ENCODE data around the gene PRR3. TPM values are rescaled to one million over a fixed set of nuclear protein-coding genes. Genes with fewer than 3 reads are reported as not detected.
"Not testable (repeated sequence)": the region's sequence is repeated elsewhere in the genome, so short reads cannot be mapped to it uniquely, and the experiment has no call there.

Gene PRR3, protein sequence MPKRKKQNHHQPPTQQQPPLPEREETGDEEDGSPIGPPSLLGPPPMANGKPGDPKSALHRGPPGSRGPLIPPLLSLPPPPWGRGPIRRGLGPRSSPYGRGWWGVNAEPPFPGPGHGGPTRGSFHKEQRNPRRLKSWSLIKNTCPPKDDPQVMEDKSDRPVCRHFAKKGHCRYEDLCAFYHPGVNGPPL
- total RNA-seq, result 2.3 and 3.9 TPM in 2 replicates

GRCh38 chr6:30556906-30557682, at the start of gene PRR3:
Gene PRR3, plus strand, starts transcription at chr6:30557295. Its CDS starts 50 bp downstream, at chr6:30557345.
- peak; percentile 87 for DNase-seq (ENCODE audit: low read depth)

DNA sequence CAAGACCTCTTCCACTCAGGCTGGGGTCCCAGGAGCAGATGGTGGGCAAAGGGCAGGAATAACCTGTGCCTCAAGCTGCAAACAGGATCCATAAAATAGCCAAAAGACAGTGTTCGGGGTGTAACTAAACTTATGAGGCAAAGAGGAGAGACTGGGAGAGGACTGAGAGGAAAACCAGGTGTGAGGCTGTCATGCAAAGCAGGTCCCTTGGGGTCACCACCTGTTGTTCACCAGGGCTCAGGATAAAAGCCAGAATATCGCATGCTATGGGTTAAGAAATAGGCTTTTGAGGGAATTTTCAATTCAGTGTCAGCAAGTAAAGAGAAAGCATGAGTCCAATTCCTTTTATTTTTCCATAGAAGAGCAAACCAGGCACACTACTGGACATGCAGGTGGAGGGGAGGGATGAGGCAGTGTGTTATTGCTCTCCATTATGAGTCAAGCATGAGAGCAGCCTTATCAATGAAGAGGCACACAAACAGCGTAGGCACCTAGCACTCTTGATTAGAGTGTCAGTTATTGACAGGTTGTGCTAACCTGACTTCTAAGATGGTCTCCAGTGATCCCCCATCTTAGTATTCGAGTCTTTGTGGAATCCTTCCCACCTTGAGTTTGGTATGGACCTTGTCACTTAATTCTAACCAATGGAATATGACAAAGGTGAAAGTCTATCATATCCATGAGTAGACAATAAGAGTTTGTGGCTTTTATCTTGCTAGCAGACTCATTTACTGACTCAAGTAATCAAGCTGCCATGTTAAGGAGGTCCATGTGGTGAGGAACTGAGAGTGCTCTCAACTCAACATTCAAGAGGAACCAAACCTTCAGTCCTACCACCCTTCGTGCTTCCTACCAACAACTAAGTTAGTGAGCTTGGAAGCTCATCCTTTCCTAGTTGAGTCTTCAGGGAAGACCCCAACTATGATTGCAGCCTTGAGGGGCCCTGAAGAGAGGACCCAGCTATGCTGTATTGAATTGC, 49.0 kb upstream of the PRR3 start:
- DNase-seq (ENCODE audit: low read depth), result no peak

DNA sequence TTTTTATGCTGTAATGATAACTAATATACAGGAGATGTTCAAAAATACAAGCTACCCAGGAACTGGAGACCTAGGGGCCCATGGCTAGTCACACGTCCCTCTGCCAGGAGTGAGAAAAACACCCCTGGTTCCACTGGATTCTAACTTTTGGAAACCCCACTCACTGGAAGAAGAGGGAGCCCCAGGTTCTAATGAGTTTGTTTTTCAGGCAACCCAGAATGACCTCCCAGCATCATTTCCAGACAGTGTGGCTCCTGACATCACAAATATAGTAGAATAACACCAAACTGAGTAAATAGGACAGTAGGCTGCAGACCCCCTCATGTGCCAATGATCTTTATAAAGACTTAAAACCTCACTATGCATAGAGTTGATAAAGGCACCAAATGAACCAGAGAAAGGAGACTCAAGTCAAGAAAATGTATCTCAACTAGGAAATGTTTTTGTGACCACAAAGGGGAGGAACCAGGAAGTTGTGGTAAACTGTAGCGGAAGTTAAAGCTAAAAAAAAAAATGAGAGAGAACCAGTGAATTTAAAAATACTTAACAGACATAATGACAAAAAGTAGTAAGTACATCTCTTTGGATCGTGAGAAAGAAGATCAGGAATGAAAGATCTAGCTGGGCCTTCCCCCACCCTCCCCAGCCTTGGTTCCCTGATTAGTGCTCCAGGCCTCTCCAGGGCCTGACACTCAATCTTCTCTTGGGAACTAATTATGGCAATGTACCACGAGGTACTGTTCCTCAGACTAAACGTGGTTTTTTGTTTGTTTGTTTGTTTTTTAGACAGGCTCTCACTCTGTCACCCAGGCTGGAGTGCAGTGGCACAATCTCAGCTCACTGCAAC, 48.0 kb upstream of the PRR3 start:
- DNase-seq (ENCODE audit: low read depth), result peak; percentile 36

DNA sequence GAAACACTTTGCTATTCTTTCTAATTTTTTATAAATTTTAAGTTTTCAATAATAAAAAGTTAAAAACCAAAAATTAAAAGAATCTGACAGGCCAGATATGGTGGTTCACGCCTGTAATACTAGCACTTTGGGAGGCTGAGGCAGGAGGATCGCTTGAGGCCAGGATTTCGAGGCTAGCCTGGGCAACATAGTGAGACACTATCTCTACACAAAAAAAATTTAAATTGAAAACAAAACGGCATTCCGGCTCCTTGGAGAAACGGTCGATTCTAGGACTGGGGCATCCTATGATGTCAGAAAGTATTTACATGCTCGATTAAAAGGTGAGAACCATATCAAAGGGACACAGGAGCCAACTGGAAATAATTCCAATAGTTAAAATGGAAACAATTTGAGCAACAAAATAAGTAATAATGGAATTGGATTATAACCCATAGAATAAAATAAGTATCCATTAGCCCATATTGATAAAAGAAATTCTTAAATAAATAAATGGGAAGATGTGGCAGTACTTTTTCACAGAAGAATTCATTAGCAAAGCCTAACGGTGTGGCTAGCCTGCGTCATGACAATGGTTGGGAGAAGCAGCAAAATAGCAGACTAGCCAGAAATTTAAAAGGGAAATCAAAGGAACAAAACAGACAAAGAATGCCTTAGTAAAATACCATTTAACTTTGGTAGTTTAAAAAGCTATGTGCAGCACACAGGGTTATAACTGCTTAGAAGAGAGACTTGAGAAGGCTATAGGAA, 46.5 kb upstream of the PRR3 start:
- DNase-seq (ENCODE audit: low read depth), result no peak

- no peak for DNase-seq (ENCODE audit: low read depth)
These were observed 45.9 kb upstream of the PRR3 start for GRCh38 chr6:30511169-30511546.

DNA sequence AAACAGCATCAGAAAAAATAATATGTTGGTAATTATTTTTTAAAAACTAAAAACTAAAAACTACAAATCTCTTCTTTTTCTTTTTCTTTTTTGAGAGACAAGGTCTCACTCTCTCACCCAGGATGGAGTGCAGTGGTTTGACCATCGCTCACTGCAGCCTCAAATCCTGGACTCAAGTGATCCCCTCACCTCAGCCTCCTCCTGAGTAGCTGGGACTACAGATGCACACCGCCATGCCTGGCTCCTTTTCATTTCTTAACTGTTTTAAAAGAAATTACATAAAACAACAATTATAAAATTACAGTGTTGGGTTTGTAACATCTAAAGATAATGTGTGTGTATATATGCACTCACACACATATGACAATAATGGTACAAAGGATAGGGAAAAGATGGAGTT, 43.6 kb upstream of the PRR3 start:
- no peak for DNase-seq (ENCODE audit: low read depth)

DNA sequence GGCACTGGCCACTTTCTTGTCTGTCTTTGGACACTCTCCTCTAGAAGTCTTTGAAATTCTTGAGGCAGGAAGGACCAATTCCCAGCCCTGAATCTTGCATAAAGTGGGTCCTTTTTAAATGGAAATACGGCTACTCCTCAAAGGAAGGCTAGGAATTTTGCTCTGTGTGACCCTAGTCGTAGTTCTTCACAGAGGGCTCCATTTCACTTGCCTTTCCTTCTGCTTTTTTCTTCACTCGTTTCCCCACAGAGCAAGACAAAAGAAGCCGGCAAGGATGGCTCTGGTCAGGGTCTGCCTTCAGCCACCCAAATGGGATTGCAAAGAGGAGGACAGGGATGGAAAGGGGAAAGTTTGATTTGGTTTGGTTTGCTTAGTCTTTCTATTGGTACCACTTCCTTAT, 42.0 kb upstream of the PRR3 start:
- DNase-seq (ENCODE audit: low read depth), result no peak

DNA sequence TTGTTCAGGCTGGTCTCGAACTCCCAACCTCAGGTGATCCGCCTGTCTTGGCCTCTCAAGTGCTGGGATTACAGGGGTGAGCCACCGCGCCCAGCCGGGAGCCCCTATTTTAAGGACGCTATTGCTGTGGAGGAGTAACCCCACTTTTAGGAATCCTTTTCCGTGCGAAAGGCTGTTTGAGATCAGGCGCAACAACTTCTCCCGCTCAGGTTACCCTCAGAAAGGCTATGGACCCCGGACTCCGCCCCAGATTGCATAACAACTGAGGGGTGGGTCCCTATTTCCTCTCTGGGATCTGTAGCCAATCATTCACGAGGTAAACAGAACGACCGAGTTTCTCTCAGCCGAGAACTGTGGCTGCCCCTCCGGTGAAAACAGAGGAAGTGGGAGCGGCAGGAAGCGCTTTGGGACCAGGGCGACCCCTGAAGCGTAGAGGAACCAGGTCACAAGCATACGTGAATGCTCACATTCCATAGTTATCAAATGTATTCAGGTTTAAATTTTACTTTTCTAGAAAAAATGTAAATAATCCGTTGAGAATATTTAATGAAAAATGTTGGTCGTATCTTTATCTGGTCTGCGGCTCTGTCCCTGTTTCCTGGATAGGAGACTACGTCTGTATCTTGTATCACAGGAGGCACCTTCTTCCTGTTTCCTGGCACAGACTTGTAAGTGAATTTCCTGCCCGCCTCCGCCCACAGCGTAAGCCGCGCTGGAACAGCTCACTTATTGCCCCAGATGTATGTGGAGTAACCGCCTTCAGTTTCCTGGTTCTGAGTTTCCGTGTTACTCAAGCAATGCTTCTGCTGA, 40.9 kb upstream of the PRR3 start:
- DNase-seq (ENCODE audit: low read depth), result peak; percentile 94

GRCh38 chr6:30516754-30517076, 40.4 kb upstream of the PRR3 start:
- not testable (repeated sequence) for DNase-seq (ENCODE audit: low read depth)

GRCh38 chr6:30517767-30518504, 39.2 kb upstream of the PRR3 start:
- not testable (repeated sequence) for DNase-seq (ENCODE audit: low read depth)

GRCh38 chr6:30518505-30519145, 38.5 kb upstream of the PRR3 start:
- DNase-seq (ENCODE audit: low read depth), result not testable (repeated sequence)

DNA sequence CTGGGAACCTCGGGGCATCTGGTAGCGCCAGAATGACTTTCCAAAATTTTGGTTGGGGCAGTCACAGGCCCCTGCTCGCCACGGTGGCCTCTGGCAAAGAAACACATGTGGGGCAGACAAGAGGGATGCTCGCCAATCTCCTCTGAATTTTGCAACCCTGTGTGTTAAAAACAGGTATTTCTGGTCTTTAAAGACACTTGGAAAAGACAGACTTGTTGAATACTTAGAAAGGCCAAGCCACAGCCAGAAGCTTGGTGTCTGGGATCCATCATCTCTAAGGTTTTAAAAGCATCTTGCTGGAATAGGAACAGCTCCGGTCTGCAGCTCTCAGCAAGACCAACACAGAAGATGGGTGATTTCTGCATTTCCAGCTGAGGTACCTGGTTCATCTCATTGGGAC, 36.6 kb upstream of the PRR3 start:
- no peak for DNase-seq (ENCODE audit: low read depth)

DNA sequence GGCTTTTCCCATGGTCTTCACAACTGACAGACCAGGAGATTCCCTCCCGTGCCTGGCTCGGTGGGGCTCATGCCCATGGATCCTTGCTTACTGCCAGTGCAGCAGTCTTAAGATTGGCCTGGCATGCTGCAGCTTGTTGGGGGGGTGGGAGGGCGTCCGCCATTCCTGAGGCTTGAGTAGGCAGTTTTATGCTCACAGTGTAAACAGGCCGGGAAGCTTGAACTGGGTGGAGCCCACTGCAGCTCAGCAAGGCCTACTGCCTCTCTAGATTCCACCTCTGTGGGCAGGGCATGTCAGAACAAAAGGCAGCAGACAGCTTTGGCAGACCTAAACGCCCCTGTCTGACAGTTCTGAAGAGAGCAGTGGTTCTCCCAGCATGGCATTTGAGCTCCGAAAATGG, 36.0 kb upstream of the PRR3 start:
- DNase-seq (ENCODE audit: low read depth), result peak; percentile 59

DNA sequence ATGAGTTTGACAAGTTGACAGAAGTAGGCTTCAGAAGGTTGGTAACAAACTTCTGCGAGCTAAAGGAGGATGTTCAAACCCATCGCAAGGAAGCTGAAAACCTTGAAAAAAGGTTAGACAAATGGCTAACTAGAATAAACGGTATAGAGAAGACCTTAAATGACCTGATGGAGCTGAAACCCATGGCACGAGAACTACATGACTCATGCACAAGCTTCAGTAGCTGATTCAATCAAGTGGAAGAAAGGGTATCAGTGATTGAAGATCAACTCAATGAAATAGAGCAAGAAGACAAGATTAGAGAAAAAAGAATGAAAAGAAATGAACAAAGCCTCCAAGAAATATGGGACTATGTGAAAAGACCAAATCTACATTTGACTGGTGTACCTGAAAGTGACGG, 35.1 kb upstream of the PRR3 start:
- DNase-seq (ENCODE audit: low read depth), result peak; percentile 45

DNA sequence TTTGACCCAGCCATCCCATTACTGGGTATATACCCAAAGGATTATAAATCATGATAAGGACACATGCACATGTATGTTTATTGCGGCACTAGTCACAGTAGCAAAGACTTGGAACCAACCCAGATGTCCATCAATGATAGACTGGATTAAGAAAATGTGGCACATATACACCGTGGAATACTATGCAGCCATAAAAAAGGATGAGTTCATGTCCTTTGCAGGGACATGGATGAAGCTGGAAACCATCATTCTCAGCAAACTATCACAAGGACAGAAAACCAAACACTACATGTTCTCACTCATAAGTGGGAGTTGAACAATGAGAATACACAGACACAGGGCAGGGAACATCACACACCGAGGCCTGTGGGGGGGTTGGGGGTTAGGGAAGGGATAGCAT, 30.7 kb upstream of the PRR3 start:
- DNase-seq (ENCODE audit: low read depth), result not testable (repeated sequence)

DNA sequence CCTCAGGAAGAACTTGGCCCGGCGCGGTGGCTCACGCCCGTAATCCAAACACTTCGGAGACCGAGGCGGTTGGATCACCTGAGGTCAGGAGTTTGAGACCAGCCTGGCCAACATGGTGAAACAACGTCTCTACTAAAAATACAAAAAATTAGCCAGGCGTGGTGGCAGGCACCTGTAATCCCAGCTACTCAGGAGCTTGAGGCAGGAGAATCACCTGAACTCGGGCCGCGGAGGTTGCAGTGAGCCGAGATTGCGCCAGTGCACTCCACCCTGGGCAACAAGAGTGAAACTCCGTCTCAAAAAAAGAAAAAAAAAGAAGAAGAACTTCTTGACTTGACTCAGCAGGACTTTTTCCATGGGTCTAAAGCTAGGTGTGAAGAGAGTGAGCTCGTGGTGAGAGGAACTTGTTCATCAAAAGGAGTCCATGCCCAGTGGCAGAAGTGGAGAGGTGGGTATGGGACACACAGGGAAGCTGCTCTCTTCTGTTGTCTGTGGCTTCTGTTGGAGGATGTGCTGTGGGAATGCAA, 27.7 kb upstream of the PRR3 start:
- DNase-seq (ENCODE audit: low read depth), result not testable (repeated sequence)

- DNase-seq (ENCODE audit: low read depth), result no peak
These were observed 27.1 kb upstream of the PRR3 start for GRCh38 chr6:30530014-30530413.

Measured in renal cortical epithelial cell (primary cell).